GM11168 (cell line): ENCODE results near the gene TNNI3K.

Experiments
- in situ Hi-C: fragments of 300-500 bp; cut with MboI; formaldehyde crosslinking; loops from one replicate; pipeline ENCODE4 v1.12.0; 2022; ENCODE audit warnings: low sequenced_read_pairs; ENCODE audit not compliant: unreplicated experiment

TNNI3K gene

DNA sequence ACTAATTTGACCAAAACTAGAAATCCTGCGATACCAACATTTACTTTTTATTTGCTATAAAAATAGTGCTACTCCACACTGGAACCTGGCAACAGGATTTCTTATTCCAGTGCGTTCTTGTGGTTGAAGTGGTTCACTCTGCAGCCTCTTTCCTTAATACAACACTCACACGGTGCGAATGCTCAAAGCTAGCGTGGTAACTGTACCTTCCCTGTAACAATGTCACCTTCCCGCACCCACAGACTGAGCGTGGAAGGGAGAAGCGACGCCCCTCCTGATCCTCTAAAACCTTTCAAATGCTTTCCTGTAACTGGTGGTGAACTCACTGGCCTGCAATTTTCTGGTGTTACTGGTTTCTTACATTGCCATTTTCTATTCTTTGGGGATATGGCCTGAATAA is 145.1 kb downstream of the TNNI3K start:
- in situ Hi-C loops, result no loop called here

DNA sequence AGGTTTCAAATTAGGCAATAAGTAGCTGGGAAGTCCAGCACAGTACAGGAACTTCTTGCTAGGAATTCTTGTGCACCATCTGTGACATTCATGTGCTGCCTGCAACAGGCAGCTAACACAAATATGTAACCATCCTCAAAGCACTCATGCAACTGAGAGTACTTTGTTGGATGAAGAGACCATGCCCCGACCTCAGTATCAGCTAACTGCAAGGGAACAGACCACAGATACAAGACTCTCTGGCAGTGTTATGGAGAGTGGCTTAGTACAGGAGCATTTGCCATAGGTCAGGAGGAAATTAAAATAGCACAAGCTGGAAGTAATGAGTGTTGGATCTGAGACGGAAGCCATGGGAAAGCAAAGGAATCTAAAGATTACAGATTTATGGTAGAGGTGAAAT is 153.7 kb downstream of the TNNI3K start:
- in situ Hi-C loops, result no loop called here

DNA sequence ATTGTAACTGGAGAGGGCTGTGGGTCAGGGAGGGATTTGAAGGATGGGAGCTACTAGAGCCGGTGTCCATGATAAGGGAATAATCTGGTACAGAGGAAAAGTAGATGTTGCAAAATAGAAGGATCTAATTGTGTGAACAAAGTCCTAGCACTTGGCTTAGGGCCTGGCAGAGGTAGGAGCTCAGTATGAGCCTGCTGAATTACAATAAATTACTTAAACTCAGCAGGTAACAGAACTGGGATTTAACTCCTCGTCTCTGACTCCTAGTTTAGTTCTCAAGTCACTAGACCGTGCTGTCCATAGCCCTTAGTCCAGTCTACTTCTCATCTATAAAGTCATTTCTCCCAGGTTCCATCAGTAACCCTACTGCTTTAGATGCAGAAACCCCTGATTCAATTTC is 157.0 kb downstream of the TNNI3K start:
- in situ Hi-C loops, result no loop called here

DNA sequence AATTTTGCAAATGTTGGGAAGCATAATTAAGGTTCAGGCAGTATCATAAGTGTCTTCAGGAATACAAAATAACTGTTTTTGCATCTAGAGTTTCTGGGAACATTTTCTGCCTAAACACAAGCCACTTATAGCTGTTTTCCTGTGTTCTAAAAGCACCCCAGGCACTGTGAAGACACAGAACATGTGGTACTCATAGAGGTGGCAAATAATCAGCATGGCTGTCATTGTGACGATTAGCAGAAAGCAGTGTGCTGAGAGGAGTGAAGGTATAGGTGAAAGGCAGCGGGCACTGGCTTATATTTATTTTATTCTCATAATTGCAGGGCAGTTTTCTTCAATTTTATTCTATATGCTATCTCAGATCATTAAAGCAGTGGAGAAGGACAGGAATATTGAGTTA is 157.7 kb downstream of the TNNI3K start:
- in situ Hi-C loops, result no loop called here

DNA sequence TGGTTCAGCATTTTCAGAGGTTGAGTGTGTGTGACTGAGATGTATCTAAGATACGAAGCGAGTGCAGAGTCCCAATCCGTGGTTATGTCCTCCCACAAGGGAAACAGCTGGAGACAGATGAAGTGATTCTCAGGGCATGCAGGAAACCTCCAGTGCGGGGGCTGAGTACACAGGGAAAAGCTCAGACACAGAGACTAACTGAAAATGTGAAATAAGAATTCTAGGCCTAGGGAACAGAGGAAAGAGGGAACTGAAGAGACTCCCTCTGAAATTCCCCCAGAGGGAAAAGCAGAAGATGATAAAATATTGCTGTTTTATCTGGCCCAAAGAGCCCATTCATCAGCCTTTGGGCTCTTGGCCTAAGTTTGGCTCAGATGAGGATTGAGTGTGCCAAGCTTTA is 160.4 kb downstream of the TNNI3K start:
- in situ Hi-C loops, result no loop called here

DNA sequence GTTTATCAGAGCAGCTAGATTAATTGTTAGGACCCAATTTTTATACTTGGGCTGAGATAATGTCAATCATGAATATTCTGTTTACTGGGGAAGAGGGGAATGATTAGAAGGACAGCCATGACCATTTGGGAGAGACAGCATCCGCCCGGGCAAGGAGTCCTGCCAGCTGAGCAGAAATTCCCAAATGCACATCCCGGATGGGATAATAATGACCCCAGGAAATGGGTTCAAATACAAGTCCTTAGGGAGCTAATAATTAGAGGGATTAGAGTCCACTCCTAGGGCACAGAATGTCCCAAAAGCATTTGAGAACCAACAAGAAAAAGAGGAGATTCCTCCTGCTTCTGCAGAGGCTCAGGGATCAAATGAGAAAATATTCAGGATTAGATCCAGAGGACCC is 161.3 kb downstream of the TNNI3K start:
- in situ Hi-C loops, result no loop called here

DNA sequence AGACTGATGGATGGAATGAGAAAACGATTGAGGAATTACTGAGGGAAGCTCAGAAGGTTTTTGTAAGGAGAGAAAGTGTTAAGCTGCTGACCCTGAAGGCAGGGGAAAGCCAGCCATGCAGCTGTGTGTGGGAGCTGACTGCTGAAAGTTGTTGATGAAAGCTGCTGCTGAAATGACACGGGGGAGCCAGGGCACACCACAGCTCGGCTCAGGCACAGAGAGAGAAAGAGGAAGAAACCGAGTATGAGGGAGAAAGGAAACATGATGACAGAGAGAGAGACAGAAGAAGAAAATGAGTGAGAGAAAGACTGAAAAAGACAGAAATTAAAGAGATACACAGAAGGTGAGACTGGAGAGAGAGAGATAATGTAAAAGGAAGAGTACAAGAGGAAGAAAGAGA is 161.7 kb downstream of the TNNI3K start:
- in situ Hi-C loops, result no loop called here

DNA sequence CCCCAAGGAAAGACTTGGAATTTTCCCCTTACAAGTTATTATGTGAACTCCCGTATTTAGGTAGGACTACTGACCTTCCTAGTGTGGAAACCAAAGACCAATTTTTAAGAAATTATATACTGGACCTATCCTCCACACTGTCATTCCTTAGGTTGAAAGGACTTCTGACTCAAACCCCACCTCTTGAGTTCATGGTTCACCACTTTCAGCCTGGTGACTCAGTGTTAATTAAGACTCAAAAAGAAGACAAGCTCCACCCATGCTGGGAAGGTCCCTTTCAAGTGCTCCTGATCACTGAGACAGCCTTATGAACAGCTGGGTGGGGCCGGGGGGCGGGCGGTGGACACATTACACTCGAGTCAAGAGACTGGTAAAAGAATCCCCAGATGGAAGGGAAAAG is 164.1 kb downstream of the TNNI3K start:
- in situ Hi-C loops, result no loop called here

DNA sequence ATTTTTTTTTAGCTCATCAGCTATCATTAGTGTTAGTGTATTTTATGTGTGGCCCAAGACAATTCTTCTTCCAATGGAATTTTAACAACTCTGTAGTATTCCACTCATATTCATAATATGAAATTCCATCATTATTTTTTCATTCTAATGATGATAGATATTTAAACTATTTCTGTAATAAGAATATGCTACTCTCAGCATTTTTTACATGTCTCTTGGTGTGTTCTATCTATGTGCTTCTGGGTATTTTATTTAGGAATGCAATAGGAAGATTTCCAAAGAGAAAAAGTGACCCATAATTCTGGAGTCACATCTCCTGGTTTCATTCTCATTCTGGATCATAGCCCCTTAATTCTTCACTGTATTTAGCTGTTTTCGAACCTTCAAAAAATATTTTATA is 167.7 kb downstream of the TNNI3K start:
- in situ Hi-C loops, result no loop called here

DNA sequence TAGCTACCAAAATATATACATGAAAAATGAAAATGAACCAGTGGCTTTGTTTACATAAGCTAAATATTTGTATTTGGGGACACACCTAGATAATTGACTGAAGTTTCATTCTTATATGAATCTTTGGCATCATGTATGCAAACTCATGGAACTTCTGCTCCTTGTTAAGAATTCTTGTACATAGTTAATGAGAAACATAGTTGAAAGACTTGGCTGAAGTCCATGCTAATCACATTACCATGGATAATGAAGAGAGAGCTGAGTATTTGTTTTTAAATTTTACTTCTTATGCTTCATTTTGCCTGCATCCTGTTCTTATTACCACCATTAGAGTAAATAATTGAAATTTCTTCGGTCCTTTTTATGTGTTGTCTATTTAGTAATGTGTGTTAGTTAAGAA is 168.4 kb downstream of the TNNI3K start:
- in situ Hi-C loops, result no loop called here

DNA sequence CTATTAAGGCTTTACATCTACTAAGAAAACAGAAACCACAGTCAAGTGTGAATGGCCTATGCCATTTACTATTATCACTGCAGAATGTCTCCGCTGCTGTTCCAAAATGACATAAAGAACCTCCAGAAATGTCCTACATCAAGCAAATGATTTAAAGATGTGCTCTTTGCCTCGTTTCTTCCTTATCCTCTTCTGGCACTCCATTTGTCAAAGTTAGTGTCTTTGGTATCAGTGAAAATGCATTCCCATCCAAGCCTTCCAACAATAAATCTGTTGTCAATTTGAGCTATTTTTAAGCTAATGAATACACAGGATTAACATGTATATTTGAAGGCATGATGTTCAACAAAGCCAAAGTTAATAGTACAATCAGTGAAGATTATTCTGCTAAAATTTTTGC is 171.6 kb downstream of the TNNI3K start:
- in situ Hi-C loops, result no loop called here

DNA sequence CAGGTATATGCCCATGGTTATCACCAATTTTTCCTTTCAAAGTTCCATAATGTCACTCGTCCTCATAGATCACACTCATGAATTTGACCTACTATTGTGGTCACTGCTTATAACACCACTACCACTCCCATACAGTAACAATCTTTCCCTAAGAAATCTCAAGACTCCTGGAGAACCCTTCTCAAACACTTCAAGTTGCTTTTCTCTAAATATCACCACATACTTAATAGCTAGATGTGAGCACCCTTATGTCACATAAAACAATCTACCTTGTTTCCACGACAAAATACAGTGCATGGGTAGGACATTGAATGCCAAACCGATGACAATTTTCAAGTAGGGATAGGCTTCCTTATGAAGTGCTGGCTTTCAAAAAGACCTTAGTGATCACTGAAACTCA is 172.7 kb downstream of the TNNI3K start:
- in situ Hi-C loops, result no loop called here

DNA sequence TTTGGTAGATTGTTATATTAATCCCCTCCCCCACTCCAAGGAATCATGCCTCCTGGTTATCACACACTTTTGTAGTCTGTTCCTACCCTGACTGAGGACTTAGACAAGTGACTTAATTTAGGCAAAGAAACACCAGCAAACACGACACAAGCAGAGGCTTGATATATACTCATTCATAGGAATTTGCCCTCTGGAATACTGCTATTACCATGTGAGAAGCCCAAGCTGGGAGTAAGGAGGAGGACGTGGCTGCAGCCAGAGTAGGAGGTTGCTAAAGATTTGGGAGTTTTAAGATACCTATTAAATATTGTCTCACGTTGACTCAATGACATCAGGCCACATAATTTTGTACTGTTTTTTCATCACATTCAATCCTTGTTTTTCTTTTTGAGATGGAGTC is 177.1 kb downstream of the TNNI3K start:
- in situ Hi-C loops, result no loop called here

DNA sequence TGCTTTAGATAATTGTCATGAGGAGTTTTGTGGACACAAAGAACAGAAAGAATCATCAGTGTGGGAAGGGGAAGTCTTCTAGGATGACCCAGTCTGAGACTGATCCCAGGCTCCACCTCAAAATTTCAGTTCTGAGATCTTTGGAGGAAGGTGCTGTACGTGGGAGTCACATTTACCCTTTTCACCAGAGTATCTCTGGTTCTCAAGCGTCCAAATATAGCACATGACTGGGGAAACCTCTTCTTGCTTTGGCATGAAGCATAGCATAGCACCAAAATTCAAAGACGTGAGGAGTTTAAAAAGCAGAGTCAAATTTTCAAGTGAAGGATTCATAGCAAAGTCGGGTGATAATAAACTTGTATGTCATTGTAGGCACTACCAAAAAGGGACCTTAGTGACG is 180.7 kb downstream of the TNNI3K start:
- in situ Hi-C loops, result no loop called here

DNA sequence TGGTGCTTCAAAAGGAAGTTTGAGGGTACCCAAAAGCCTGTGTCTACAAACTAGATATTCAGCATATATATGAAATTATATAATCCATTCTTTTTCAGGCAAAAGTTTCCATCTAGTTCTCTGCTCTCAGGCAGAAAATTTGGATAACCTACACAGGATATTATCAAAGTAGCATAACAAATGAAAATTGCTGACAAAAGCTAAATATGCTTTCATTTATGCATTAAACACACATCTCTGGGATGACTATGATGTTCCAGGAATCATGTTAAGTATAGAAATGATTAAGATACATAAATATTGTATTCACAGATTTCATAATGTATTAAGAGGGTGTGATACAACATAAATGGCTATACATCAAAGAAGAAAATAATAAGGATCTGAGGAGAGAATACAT is 184.4 kb downstream of the TNNI3K start:
- in situ Hi-C loops, result no loop called here

DNA sequence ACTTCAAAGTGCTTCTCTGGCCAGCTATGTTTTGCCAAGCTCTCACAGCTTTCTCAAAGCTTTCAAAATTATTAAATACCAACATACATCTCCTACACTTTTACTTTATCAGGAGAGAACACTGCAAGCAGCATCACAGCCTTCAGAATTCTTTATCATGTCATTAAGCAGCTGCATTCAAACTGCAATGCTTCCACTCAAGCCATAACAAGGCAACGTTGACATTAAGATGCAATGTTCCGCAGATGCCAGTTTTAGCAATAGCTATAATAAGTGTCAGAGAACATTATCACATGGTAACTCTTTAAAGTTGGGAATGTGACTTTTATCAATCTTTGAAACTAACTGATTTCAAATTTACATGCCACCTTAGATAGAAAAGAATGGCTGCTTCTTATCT is 185.3 kb downstream of the TNNI3K start:
- in situ Hi-C loops, result no loop called here

DNA sequence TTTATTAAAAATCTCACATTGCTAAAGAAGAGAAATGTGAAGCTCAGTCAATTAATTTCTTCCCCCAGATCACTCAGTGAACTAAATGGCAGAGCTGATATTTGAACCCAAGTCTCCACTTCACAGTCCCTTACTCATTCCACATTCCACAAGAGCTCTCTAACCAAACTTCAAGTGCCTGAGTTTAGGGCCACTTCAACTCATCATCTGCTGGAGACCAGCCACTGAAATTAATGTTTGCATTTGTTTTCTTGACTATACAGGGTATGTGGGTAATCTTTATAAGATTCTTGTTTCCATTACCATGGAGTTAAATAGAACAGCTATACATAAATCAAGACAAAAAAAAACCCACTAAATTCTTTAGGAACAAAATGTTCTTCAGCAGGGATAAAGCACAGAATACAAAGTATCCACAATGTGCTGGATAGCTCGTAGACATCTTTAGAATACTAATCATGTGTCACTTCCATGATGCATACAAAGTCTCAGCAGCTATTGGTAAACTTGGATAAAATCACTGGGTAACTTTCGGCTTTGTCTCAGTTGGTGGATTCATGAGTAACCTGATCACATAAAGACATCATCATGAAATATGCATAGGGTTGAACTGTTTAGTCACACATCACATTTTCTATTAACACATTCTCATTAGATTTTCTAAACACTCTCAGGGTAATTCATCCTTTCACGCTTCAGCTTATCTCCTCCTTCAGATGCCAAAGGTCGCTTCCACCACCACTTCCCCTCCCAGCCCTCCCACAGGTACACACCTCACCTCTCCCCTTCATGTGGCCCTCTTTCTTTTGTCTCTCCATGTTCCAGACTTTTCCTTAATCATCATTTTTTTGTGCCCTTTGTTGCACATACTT is 187.5 kb downstream of the TNNI3K start:
- in situ Hi-C loops, result no loop called here

DNA sequence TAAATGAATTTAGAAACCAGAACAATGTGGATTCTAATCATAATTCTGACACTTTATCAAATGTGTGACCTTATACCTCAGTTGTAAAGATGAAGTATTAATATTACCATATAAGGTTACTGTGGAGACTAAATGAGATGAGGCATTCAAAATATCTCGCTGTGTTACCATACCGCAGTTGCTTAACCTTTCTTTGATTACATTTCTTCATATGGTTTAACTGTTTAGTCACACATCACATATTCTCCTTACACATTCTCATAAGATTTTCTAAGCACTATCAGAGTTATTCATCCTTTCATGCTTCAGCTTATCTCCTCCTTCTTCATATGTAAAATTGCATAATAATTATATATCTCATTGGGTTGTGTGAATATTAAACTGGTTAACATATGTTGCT is 188.3 kb downstream of the TNNI3K start:
- in situ Hi-C loops, result no loop called here

DNA sequence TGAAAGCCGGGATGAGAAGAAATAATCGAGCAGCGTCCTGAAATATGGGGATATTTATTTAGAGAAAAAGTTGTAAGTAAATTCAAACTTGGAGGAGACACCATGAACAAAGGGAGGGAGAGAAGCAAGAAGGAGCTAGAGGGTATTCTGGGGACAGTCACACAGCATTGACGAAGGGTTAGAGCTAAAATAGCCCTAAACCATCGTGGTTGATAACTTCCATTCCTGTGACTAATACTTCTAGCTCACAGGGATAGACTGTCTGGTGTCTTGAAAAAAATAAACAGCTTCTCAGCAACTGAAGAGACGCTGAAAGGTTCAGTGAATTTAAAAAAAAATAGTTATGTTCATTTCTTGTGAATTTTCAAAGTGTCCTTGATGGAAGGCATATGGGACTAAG is 190.5 kb downstream of the TNNI3K start:
- in situ Hi-C loops, result no loop called here

DNA sequence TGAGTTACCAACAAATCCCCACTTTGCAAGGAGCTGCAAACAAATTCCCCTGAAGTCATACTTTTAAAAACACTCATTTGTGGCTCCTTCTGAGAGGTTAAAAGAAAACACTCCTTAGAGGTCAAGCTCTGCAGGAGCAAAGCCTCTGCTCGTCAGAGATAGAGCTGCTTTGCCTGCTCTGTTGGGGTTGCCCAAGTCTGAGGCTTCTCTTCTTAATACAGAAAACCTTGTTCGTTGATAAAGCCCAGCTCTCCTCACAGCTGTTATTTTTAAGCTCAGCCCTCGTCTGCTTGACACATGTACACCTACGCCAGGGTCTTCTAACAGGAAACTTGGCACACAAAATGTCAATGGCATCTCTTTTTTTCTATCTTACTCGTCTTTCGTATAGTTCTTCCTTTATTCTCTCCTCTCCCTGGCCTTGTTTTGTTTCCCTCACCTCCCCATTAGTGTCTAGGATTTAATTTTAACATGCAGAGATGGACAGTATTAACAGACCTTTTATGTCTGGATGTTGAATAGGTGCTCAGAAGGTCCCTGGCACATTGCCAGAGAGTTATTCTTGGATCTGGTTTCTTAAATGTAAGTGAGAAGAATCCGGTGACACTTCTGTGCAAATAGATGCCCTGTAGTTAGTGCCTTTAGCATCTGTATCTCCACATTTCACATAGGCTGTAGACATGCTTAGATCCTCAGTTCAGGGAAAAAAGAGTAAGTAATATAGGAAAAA is 191.2 kb downstream of the TNNI3K start:
- in situ Hi-C loops, result no loop called here

DNA sequence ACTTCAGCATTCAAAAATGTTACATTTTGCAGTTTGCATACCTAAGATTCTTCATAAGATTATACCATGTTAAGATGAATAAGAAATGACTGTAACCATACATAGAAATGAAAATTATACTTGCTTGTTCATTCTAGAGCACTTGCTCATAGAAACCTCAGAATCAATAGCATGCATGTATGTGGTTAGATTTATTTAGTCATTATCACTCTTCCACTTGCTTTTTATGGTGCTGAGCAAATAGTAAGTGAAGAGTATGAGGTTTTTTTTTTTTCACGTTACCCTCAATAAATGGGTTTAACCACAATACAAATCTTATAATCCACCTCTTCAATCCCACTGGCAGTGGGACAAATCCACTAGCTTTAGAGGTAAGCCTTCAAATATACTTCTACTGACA is 192.5 kb downstream of the TNNI3K start:
- in situ Hi-C loops, result no loop called here

DNA sequence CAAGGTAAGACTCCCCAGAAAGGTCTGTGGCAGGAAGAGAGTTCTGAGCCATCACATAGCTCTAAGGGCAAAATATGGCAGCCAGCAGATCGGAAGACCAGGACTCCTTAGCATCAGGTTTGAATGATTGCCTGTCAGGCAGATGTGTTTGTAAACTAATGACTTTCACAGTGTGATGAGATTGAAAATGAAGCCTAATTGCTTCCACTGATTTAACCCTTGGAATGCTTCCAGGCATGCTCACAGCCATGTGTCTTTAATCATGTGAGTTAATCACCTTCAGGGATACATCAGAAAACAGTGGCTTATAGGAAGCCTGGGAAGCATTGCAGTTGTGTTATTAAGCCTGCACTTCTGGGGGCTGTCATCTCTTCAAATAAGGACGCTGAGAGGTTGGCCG is 194.4 kb downstream of the TNNI3K start:
- in situ Hi-C loops, result no loop called here
